ENCODE results near the gene IL22.

Gene IL22

DNA sequence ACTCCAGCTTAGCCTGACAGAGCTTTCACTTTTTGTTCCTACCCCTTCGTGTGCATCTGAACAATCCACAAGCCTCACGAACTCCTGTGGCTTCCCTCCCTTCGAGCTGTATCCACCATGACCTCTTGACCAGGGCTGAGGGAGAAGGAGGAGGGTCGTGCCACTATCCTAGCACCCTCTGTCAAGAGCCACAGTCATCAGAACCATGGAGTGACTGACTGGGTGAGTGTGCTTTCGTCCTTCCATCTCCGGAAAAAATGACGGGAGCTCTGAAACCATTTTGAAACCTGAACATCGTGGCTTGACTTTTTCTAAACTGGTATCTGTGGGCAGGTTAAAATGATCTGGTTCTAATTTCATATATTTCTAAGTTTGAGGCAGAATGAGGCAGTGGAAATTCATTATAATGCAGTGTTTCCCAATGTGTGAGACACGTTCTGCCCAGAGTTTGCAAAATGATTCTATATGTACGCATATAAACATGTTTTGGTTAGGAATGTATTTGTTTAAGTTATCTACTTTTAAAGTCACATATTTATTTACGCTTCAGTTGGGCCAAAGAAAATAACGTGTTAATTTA, 54.8 kb downstream of the IL22 start:
- H3K9me3 ChIP-seq (ENCODE audit: control insufficient read depth, low read length), result no peaks in the 10 kb centered on the region
- no peaks in the 10 kb centered on the region for H3K36me3 ChIP-seq (ENCODE audit: control insufficient read depth, insufficient read depth, low read length)
- H3K4me2 ChIP-seq (ENCODE audit: low read length), result no peak overlapping the region
- H3K27ac ChIP-seq, result no peak overlapping the region
- no peak overlapping the region for H3K4me3 ChIP-seq (ENCODE audit: low read depth, low read length)
- H3K4me1 ChIP-seq, result no peaks in the 10 kb centered on the region
- H3K79me2 ChIP-seq, result no peaks in the 10 kb centered on the region
- TF ChIP-seq, protein P1, sequence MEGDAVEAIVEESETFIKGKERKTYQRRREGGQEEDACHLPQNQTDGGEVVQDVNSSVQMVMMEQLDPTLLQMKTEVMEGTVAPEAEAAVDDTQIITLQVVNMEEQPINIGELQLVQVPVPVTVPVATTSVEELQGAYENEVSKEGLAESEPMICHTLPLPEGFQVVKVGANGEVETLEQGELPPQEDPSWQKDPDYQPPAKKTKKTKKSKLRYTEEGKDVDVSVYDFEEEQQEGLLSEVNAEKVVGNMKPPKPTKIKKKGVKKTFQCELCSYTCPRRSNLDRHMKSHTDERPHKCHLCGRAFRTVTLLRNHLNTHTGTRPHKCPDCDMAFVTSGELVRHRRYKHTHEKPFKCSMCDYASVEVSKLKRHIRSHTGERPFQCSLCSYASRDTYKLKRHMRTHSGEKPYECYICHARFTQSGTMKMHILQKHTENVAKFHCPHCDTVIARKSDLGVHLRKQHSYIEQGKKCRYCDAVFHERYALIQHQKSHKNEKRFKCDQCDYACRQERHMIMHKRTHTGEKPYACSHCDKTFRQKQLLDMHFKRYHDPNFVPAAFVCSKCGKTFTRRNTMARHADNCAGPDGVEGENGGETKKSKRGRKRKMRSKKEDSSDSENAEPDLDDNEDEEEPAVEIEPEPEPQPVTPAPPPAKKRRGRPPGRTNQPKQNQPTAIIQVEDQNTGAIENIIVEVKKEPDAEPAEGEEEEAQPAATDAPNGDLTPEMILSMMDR (IDR thresholded peaks at IDR 0.05), result no peak
- H3K27me3 ChIP-seq (ENCODE audit: control insufficient read depth, insufficient read depth, low read length), result no peaks in the 10 kb centered on the region
- no peak overlapping the region for H2AFZ ChIP-seq
- no peak overlapping the region for H3K9ac ChIP-seq

Data from parathyroid adenoma (tissue), 2 donors.